Measurements from ENCODE around the gene ATRIP.

The ATRIP gene

DNA sequence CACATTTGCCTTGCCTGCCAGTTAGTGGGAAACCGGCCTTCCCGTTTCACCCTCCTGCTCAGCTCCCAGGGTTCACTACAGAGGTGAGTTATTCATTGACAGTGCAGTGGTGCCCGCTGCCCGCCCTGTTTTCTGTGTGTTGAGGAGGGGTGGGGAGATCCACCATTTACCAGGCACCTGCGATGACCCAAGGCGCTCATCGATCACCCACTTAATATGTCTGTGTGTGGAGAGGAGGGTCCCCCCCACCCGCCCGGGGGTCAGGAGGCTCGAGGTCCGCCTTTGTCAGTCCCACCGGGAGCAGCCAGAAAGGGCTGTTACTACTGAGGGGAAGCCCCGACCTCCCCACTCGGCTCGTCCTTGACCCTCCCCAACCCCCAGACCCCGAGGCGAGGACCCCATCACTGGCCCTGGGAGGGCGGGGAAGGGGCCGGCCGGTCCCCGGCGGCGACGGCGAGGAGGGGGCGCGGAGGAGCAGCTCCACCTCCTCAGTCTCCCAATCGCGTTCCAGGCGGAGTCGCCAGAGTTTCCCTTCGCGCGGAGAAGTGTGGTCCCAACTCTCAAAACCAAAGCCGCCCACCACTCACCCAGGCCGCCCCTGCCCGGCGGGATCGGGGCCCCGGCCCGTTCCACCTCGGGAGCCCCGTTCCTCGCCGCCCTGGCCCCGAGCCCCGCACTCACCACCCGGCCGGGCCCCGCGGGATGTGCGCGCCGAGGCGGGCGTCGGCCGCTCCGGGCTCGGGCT lies 17.8 kb upstream of the ATRIP start:
- POLR2A ChIA-PET: interaction anchor here (1.0 kb wide), 1 partner anchor 11 kb away, joined by 6 read pairs; the partner anchor contains the start of genes CCDC51 and TMA7
- peaks cover 0 to 28% of the 10 kb centered on the region in 2 experiments; a peak in 1 of 3 replicates for H3K36me3 ChIP-seq (ENCODE audit: control insufficient read depth in 2 of 2, insufficient read depth in 1 of 2, low read length in 2 of 2)
- CTCF ChIA-PET: interaction anchor here (2.9 kb wide), 1 partner anchor 28 kb away, joined by 9 read pairs; no protein-coding TSS in a partner anchor
- peaks cover 3% of the 10 kb centered on the region; the same call in 1 of the 2 replicates for H3K4me1 ChIP-seq (ENCODE audit: control insufficient read depth, insufficient read depth, low read length)
- H3K9me3 ChIP-seq (ENCODE audit: control insufficient read depth, insufficient read depth, low read depth, low read length): no peaks in the 10 kb centered on the region
- H3K4me3 ChIP-seq (ENCODE audit: low read depth, low read length): peak overlapping the region; percentile 70
- peak overlapping the region; percentile 66; the same call in 1 of the 2 replicates for H3K27ac ChIP-seq (ENCODE audit: extremely low read depth, low read depth, low read length)
- TF ChIP-seq GLIS2 (tag by site-specific recombination; IDR thresholded peaks at IDR 0.05) (peak; percentile 49; the same call in 1 of the 2 replicates), GLI4 (tag by site-specific recombination; IDR thresholded peaks at IDR 0.05) (no peak), BCL11B (tag by site-specific recombination; IDR thresholded peaks at IDR 0.05; ENCODE audit: low read depth) (no peak), ZNF76 (tag by site-specific recombination; IDR thresholded peaks at IDR 0.05; ENCODE audit: borderline replicate concordance, low read depth) (no peak), ZNF335 (tag by site-specific recombination; conservative IDR thresholded peaks at IDR 0.05) (0 out of 2 replicates have a peak, but pooled peaks have one; percentile 8), ZFP69B (tag by site-specific recombination; IDR thresholded peaks at IDR 0.05) (no peak), ZBTB20 (tag by site-specific recombination; IDR thresholded peaks at IDR 0.05) (peak; percentile 68), MYNN (tag by site-specific recombination; IDR thresholded peaks at IDR 0.05; ENCODE audit: borderline replicate concordance) (no peak), PATZ1 (tag by site-specific recombination; IDR thresholded peaks at IDR 0.05) (0 out of 2 replicates have a peak, but pooled peaks have one; percentile 40), ZNF792 (tag by site-specific recombination; IDR thresholded peaks at IDR 0.05) (no peak), RBAK (tag by site-specific recombination; IDR thresholded peaks at IDR 0.05) (no peak), ZNF350 (tag by site-specific recombination; IDR thresholded peaks at IDR 0.05) (no peak)
- TF ChIP-seq, protein P1, sequence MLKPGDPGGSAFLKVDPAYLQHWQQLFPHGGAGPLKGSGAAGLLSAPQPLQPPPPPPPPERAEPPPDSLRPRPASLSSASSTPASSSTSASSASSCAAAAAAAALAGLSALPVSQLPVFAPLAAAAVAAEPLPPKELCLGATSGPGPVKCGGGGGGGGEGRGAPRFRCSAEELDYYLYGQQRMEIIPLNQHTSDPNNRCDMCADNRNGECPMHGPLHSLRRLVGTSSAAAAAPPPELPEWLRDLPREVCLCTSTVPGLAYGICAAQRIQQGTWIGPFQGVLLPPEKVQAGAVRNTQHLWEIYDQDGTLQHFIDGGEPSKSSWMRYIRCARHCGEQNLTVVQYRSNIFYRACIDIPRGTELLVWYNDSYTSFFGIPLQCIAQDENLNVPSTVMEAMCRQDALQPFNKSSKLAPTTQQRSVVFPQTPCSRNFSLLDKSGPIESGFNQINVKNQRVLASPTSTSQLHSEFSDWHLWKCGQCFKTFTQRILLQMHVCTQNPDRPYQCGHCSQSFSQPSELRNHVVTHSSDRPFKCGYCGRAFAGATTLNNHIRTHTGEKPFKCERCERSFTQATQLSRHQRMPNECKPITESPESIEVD (tag by site-specific recombination; IDR thresholded peaks at IDR 0.05): no peak

DNA sequence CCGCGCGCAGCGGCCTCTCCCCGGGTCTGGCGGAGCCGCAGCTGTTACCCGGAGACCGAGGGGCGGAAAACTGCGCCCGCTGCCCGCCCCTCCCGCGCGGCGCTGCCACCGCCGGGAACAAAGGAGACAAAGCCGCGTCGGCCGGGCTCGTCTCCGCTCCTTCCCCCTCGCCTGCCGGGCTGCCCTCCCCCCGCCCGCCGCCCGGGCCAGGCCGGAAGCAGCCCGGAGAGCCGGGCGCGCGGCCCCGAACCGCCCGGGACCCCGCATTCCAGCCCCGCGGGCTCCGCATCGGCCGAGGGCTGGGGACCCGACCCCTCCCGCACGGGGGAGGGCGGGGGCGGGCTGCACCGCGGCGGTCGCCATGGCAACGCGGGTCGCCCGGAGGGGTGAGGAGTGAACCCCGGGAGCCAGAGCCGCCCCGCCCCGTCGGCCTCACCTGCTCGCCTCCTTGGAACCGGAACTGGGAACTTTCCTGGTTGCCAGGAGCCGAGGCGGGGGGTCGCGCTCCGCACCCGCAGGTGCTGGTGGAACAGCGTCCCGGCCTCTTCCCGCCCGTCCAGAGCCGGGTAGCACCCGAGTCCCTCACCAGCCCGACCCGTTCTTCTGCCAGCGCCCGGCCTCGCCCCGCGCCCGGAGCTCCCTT lies 17.1 kb upstream of the ATRIP start:
- Histone ChIP-seq H3K4me1 (ENCODE audit: control insufficient read depth, insufficient read depth, low read length) (peaks cover 3% of the 10 kb centered on the region; the same call in 1 of the 2 replicates), H3K36me3 (ENCODE audit: control insufficient read depth in 2 of 2, insufficient read depth in 1 of 2, low read length in 2 of 2) (peaks cover 0 to 35% of the 10 kb centered on the region in 2 experiments; a peak in 1 of 3 replicates), H3K9me3 (ENCODE audit: control insufficient read depth, insufficient read depth, low read depth, low read length) (no peaks in the 10 kb centered on the region), H3K4me3 (ENCODE audit: low read depth, low read length) (peak overlapping the region; percentile 70), H3K27ac (ENCODE audit: extremely low read depth, low read depth, low read length) (peak overlapping the region; percentile 66; the same call in 1 of the 2 replicates)
- ChIA-PET CTCF (interaction anchor here (0.7 to 2.9 kb wide), 2 partner anchors 10 to 29 kb away, joined by 3 to 9 read pairs; partner anchors contain the start of genes CCDC51 and TMA7), POLR2A (interaction anchor here (1.0 to 1.2 kb wide), 1 partner anchor 10 kb away, joined by 3 to 6 read pairs; the partner anchor contains the start of genes CCDC51 and TMA7)
- TF ChIP-seq ZNF211 (tag by site-specific recombination; IDR thresholded peaks at IDR 0.05; ENCODE audit: low read depth): no peak
- TF ChIP-seq SP2 (tag by site-specific recombination; IDR thresholded peaks at IDR 0.05): no peak
- TF ChIP-seq, protein P2, sequence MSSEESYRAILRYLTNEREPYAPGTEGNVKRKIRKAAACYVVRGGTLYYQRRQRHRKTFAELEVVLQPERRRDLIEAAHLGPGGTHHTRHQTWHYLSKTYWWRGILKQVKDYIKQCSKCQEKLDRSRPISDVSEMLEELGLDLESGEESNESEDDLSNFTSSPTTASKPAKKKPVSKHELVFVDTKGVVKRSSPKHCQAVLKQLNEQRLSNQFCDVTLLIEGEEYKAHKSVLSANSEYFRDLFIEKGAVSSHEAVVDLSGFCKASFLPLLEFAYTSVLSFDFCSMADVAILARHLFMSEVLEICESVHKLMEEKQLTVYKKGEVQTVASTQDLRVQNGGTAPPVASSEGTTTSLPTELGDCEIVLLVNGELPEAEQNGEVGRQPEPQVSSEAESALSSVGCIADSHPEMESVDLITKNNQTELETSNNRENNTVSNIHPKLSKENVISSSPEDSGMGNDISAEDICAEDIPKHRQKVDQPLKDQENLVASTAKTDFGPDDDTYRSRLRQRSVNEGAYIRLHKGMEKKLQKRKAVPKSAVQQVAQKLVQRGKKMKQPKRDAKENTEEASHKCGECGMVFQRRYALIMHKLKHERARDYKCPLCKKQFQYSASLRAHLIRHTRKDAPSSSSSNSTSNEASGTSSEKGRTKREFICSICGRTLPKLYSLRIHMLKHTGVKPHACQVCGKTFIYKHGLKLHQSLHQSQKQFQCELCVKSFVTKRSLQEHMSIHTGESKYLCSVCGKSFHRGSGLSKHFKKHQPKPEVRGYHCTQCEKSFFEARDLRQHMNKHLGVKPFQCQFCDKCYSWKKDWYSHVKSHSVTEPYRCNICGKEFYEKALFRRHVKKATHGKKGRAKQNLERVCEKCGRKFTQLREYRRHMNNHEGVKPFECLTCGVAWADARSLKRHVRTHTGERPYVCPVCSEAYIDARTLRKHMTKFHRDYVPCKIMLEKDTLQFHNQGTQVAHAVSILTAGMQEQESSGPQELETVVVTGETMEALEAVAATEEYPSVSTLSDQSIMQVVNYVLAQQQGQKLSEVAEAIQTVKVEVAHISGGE (tag by site-specific recombination; conservative IDR thresholded peaks at IDR 0.05; ENCODE audit: low read depth): peak; percentile 88
- TF ChIP-seq ZSCAN23 (tag by site-specific recombination; IDR thresholded peaks at IDR 0.05): no peak
- TF ChIP-seq ZNF837 (tag by site-specific recombination; IDR thresholded peaks at IDR 0.05): no peak
- TF ChIP-seq, protein P1 (tag by site-specific recombination; IDR thresholded peaks at IDR 0.05): no peak
- TF ChIP-seq ZNF529 (tag by site-specific recombination; IDR thresholded peaks at IDR 0.05; ENCODE audit: insufficient replicate concordance): no peak
- no peak for TF ChIP-seq ZNF791 (tag by site-specific recombination; IDR thresholded peaks at IDR 0.05)
- no peak for TF ChIP-seq ZNF266 (tag by site-specific recombination; IDR thresholded peaks at IDR 0.05; ENCODE audit: low read depth)
- no peak for TF ChIP-seq ZNF580 (tag by site-specific recombination; IDR thresholded peaks at IDR 0.05)
- TF ChIP-seq GLI2 (tag by site-specific recombination; IDR thresholded peaks at IDR 0.05; ENCODE audit: borderline replicate concordance, low read depth): no peak
